ENCODE measurements around the gene JAML.

JAML gene

GRCh38 chr11:118155776-118156530, 68.9 kb downstream of the JAML start:
- TF ChIP-seq CTCF (IDR thresholded peaks at IDR 0.05; ENCODE audit: low read depth, low read length) = no peak
- no peak overlapping the region for H3K4me3 ChIP-seq (ENCODE audit: low read depth, low read length)

- TF ChIP-seq CTCF (IDR thresholded peaks at IDR 0.05; ENCODE audit: low read depth, low read length) = no peak
- no peak overlapping the region for H3K4me3 ChIP-seq (ENCODE audit: low read depth, low read length)
Observed at GRCh38 chr11:118154641-118155040, 70.2 kb downstream of the JAML start.

GRCh38 chr11:118153976-118154375, 70.8 kb downstream of the JAML start:
- H3K4me3 ChIP-seq (ENCODE audit: low read depth, low read length) = no peak overlapping the region
- TF ChIP-seq CTCF (IDR thresholded peaks at IDR 0.05; ENCODE audit: low read depth, low read length) = no peak

GRCh38 chr11:118153516-118153915, 71.3 kb downstream of the JAML start:
- H3K4me3 ChIP-seq (ENCODE audit: low read depth, low read length) = no peak overlapping the region; the same call in 1 of the 2 replicates
- TF ChIP-seq CTCF (IDR thresholded peaks at IDR 0.05; ENCODE audit: low read depth, low read length) = no peak

GRCh38 chr11:118152552-118153471, 72.0 kb downstream of the JAML start, which contains the start of gene SCN4B:
Gene SCN4B, minus strand, starts transcription at chr11:118152823. Its CDS starts 150 bp downstream, at chr11:118152673.
- TF ChIP-seq CTCF (IDR thresholded peaks at IDR 0.05; ENCODE audit: low read depth, low read length) = no peak
- peak within 1 kb of the TSS; percentile 38 for H3K4me3 ChIP-seq (ENCODE audit: low read depth, low read length)

- H3K4me3 ChIP-seq (ENCODE audit: low read depth, low read length) = no peak overlapping the region
Observed at GRCh38 chr11:118152020-118152551, 72.7 kb downstream of the JAML start.

More at GRCh38 chr11:118152020-118152551, 72.7 kb downstream of the JAML start:
- no peak for TF ChIP-seq CTCF (IDR thresholded peaks at IDR 0.05; ENCODE audit: low read depth, low read length)
